Spleen (tissue), 11 donors: ENCODE measurements around the gene PCNX4. TPM values are rescaled to one million over a fixed set of nuclear protein-coding genes. Genes with fewer than 3 reads are reported as not detected.

ENCODE experiments used
- DNase-seq: peaks from one replicate; pipeline ENCODE4 v3.0.0-alpha.2; 2020
- H3K27ac ChIP-seq, 8 donors: fragments of 200-600 bp; sonication (generic) in 7 of 8; 1 replicate in 4 of 8; 2 replicates in 4 of 8; pipeline versions ENCODE4 v1.5.0 to v1.8.0; 2016 to 2021; ENCODE audit warnings: inconsistent platforms in 4 of 8, mild to moderate bottlenecking in 4 of 8, moderate library complexity in 1 of 8
- H3K27me3 ChIP-seq, 7 donors: fragments of 200-600 bp; sonication (generic) in 6 of 7; replicated peaks in 1 of 7; 1 replicate in 4 of 7; 2 replicates in 3 of 7; pipeline versions ENCODE4 v1.5.0 to v1.8.0; 2016 to 2021; ENCODE audit warnings: inconsistent platforms in 3 of 7, mild to moderate bottlenecking in 1 of 7
- H3K36me3 ChIP-seq, 6 donors: fragments of 200-600 bp; sonication (generic) in 5 of 6; 1 replicate in 4 of 6; 2 replicates in 2 of 6; pipeline versions ENCODE4 v1.5.0 to v1.8.0; 2016 to 2021; ENCODE audit warnings: inconsistent platforms in 2 of 6
- H3K4me1 ChIP-seq, 6 donors: fragments of 200-600 bp; sonication (generic) in 5 of 6; 1 replicate in 3 of 6; 2 replicates in 3 of 6; pipeline versions ENCODE4 v1.5.0 to v1.8.0; 2016 to 2021; ENCODE audit warnings: inconsistent platforms in 3 of 6
- H3K4me3 ChIP-seq, 8 donors: fragments of 200-600 bp; sonication (generic) in 7 of 8; 1 replicate in 4 of 8; 2 replicates in 4 of 8; pipeline versions ENCODE4 v1.5.0 to v1.8.0; 2016 to 2021; ENCODE audit warnings: inconsistent platforms in 4 of 8, mild to moderate bottlenecking in 4 of 8, moderate library complexity in 2 of 8
- H3K9me3 ChIP-seq, 8 donors: fragments of 200-600 bp; sonication (generic) in 7 of 8; 1 replicate in 4 of 8; 2 replicates in 4 of 8; pipeline versions ENCODE4 v1.5.0 to v1.8.0; 2016 to 2021; ENCODE audit warnings: inconsistent platforms in 4 of 8
- POLR2A ChIP-seq, 3 donors: fragments of 450-650 bp; IDR thresholded peaks; one replicate each; pipeline ENCODE4 v1.5.1; 2017; ENCODE audit warnings: antibody characterized with exemption in 3 of 3, mild to moderate bottlenecking in 1 of 3
- POLR2AphosphoS5 ChIP-seq, 3 donors: sonication (generic); formaldehyde crosslinking; IDR thresholded peaks; one replicate each; pipeline ENCODE4 v1.5.1; 2017; ENCODE audit warnings: antibody characterized with exemption in 3 of 3
- WGBS, 5 donors: extraction: QIAGEN DNeasy Blood & Tissue Kit in 3 of 5; methylation state at CpG; one replicate each; pipeline versions ENCODE4 v1.1.5 to v1.1.7; 2013 to 2018; 5-methylcytosine and 5-hydroxymethylcytosine counted together
- intact Hi-C: fragments of 100-400 bp; cut with DNase I; formaldehyde crosslinking; loops from one replicate; pipeline ENCODE4 v1.15.0; 2023; ENCODE audit warnings: low total_unique reads
- polyA plus RNA-seq, 3 donors: library from polyadenylated mRNA; stranded (reverse); fragments of 200-250 nt; gene quantifications; one replicate each; pipeline ENCODE4 v1.2.1, GENCODE V29; 2013
- total RNA-seq, 7 donors: library from RNA; depleted of rRNA in 3 of 7; stranded (reverse); fragments of >200 nt in 3 of 7; fragmentation: NEBNext Ultra II Directional in 4 of 7; extraction: Animal tissue kit (Norgen Biotek cat#: 25700) in 4 of 7; gene quantifications; one replicate each; pipeline versions ENCODE4 v1.1.0 to v1.2.1, GENCODE V29; 2016 to 2021
- TF ChIP-seq, protein P1 (sequence below), 11 experiments: fragments of 200-600 bp in 7 of 11; fragments of 450-650 bp in 4 of 11; sonication (generic) in 4 of 11; IDR thresholded peaks in 8 of 11; conservative IDR thresholded peaks in 3 of 11; 1 replicate in 7 of 11; 2 replicates in 4 of 11; pipeline versions ENCODE4 v1.4.0 to v1.8.0; 2016 to 2021; ENCODE audit warnings: antibody characterized with exemption in 11 of 11, inconsistent platforms in 4 of 11, mild to moderate bottlenecking in 1 of 11
- donor health status: healthy with polysubstance abuse.
- donor health status: DM: no; HTN: no; CAD: no; lungs with moderate emphysema.
- donor health status: DM: no; HTN: no; CAD: no.
- donor health status: Bipolar disorder and iron deficiency.
- donor health status: healthy.
- donor health status: DM: no; HTN: no; CAD: no.
- donor health status: DM: yes; HTN: yes; CAD: no.

PCNX4 gene
- total and polyA plus RNA-seq, 10 donors: 11.5 to 102 (median 41.2) TPM

DNA sequence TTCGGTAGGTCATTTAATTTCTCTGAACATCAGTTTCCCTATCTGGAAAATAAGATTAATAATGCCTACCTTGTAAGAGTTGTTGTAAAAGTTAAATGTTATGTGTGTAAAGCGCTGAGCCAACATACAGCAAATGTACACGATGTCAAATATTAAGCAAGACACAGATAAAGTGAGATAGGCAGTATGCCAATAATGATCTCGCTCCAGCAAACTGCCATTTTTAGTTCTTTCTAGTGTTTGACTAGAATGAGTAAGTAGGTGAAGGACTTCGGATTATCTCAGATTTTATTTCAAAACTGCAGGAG is 72.6 kb downstream of the PCNX4 start:
- peak overlapping the region; percentile 68 to 95 (median 84) for H3K4me3 ChIP-seq
- no peaks in the 10 kb centered on the region for H3K36me3 ChIP-seq
- peaks cover 14 to 69% (median 44%) of the 10 kb centered on the region in 6 donors for H3K4me1 ChIP-seq
- intact Hi-C loops: loop anchor here (5.0 kb wide), 1 partner anchor 72 kb away; the partner anchor contains the start of gene PCNX4
- TF ChIP-seq, protein P1, sequence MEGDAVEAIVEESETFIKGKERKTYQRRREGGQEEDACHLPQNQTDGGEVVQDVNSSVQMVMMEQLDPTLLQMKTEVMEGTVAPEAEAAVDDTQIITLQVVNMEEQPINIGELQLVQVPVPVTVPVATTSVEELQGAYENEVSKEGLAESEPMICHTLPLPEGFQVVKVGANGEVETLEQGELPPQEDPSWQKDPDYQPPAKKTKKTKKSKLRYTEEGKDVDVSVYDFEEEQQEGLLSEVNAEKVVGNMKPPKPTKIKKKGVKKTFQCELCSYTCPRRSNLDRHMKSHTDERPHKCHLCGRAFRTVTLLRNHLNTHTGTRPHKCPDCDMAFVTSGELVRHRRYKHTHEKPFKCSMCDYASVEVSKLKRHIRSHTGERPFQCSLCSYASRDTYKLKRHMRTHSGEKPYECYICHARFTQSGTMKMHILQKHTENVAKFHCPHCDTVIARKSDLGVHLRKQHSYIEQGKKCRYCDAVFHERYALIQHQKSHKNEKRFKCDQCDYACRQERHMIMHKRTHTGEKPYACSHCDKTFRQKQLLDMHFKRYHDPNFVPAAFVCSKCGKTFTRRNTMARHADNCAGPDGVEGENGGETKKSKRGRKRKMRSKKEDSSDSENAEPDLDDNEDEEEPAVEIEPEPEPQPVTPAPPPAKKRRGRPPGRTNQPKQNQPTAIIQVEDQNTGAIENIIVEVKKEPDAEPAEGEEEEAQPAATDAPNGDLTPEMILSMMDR (IDR thresholded peaks at IDR 0.05 in 8 of 11, conservative IDR thresholded peaks at IDR 0.05 in 3 of 11): no peak
- TF ChIP-seq POLR2AphosphoS5 (IDR thresholded peaks at IDR 0.05) (no peak), POLR2A (IDR thresholded peaks at IDR 0.05) (no peak)
- DNase-seq: no peak
- 12 to 24% (median 14%) methylated on average over 5 of the region's 5 CpGs for WGBS, 5 donors
- no peaks in the 10 kb centered on the region for H3K9me3 ChIP-seq
- H3K27ac ChIP-seq: peak overlapping the region; percentile 96 to 99 (median 98)
- H3K27me3 ChIP-seq: no peaks in the 10 kb centered on the region

DNA sequence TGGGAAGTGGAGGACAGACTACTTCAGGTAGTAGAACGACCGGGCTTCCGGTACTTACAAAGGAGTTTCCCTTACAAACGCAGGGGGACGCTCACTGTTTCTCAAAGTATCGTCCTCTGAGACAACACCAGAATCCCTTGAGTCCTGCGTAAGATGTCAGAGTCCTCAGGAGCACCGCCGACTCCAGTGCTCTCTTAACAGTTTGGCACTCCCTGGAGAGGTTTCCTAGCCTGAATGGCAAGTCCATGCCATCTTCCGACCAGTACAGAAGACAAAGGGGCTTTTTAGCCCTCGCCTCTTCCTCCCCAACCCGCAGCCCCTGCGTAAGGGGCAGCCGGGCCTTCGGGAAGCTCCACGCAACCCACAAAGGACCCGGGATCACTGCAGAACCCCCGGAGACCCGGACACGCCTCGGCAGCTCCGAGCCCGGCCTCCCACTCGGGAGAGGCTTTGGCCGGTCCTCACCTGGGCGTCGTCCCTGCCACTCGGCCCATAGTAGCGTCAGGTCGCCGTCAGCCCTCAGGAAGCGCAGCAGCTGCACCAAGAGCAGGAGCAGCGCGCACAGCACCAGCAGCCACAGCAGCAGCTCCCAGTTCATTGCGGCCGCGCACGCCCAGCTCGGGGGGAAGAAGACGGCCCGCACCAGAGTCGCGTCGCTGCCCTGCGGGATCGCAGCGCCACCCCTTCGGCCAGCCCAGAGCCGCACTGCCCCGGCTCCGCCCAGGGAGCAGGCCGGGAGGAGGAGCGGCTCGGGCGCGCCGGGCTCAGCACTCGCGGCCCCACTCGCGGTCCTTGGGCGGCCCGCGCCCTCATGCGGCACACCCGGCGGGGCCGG is 73.2 kb downstream of the PCNX4 start, which contains the start of gene DHRS7:
Gene DHRS7 (minus strand): TSS at position 687 of the 835 bp plus-strand sequence. CDS start 89 bp downstream, at position 598.
- no peaks in the 10 kb centered on the region for H3K9me3 ChIP-seq
- H3K36me3 ChIP-seq: no peaks in the 10 kb centered on the region
- H3K27ac ChIP-seq: peak within 1 kb of the TSS; percentile 96 to 99 (median 98)
- H3K4me1 ChIP-seq: peaks cover 9 to 63% (median 38%) of the 10 kb centered on the region in 6 donors
- TF ChIP-seq POLR2A (IDR thresholded peaks at IDR 0.05): peak in 2 of 3 donors; percentile 28 to 45
- TF ChIP-seq, protein P1 (IDR thresholded peaks at IDR 0.05 in 8 of 11, conservative IDR thresholded peaks at IDR 0.05 in 3 of 11): peak in 9 of 11 experiments; percentile 1 to 72 (median 57)
- peak; percentile 84 to 94 (median 92) for TF ChIP-seq POLR2AphosphoS5 (IDR thresholded peaks at IDR 0.05)
- 0 to 1% (median 1%) methylated on average over 47 to 68 of the region's 68 CpGs for WGBS, 5 donors
- no peaks in the 10 kb centered on the region for H3K27me3 ChIP-seq
- peak; percentile 98 for DNase-seq
- intact Hi-C loops: loop anchor here (5.0 kb wide), 1 partner anchor 73 kb away; the partner anchor contains the start of gene PCNX4
- H3K4me3 ChIP-seq: peak within 1 kb of the TSS; percentile 68 to 95 (median 84)

DNA sequence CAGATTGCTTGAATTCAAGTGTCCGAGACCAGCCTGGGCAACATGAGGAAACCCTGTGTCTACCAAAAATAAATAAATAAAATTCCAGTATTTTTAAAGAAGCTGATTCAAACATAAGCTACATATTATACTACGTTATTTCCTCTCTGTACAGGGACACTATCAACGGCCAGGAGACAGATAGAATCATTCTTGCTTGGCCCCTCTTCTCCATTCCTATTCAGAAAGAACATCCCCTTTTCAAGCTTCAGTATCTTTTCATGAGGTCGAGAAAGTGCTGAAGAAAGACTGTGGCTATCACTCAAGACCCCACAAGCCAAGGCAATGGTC is 73.8 kb downstream of the PCNX4 start:
- Histone ChIP-seq H3K27ac (peak overlapping the region; percentile 96 to 99 (median 98)), H3K4me1 (peaks cover 9 to 57% (median 38%) of the 10 kb centered on the region in 6 donors), H3K27me3 (no peaks in the 10 kb centered on the region), H3K4me3 (peak overlapping the region; percentile 68 to 95 (median 84)), H3K36me3 (no peaks in the 10 kb centered on the region), H3K9me3 (no peaks in the 10 kb centered on the region)
- TF ChIP-seq POLR2A (IDR thresholded peaks at IDR 0.05) (no peak), POLR2AphosphoS5 (IDR thresholded peaks at IDR 0.05) (no peak)
- TF ChIP-seq, protein P1 (IDR thresholded peaks at IDR 0.05 in 8 of 11, conservative IDR thresholded peaks at IDR 0.05 in 3 of 11): no peak
- no peak for DNase-seq
- WGBS, 5 donors: 1 to 4% (median 2%) methylated on average over 4 of the region's 4 CpGs
- intact Hi-C loops: no loop called here

DNA sequence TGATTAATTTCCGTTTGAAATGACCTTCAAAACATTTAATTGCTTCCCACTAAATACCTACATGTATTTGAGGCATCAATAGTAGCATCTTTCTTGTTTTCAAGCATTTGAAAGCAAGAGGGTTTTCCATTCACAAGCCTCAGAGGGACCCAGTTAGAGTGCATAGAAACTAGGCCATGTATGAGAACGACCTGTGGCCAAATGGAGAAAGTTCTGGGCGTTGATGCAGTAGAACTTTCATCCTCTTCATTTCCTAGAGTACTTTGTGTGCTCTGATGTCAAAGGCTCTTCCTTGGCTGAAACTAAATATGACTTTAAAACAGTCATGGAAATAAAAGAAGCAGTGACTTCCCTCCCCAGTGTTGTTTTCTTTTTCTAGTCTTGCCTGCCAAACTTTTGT is 74.4 kb downstream of the PCNX4 start:
- peaks cover 9 to 51% (median 35%) of the 10 kb centered on the region in 6 donors for H3K4me1 ChIP-seq
- no peaks in the 10 kb centered on the region for H3K9me3 ChIP-seq
- H3K27ac ChIP-seq: peak overlapping the region; percentile 96 to 99 (median 98)
- H3K27me3 ChIP-seq: no peaks in the 10 kb centered on the region
- H3K36me3 ChIP-seq: no peaks in the 10 kb centered on the region
- intact Hi-C loops: no loop called here
- TF ChIP-seq, protein P1 (IDR thresholded peaks at IDR 0.05 in 8 of 11, conservative IDR thresholded peaks at IDR 0.05 in 3 of 11): no peak
- TF ChIP-seq POLR2AphosphoS5 (IDR thresholded peaks at IDR 0.05): peak in 1 of 3 donors; percentile 31
- WGBS, 5 donors: 54 to 71% (median 63%) methylated on average over 3 of the region's 3 CpGs
- H3K4me3 ChIP-seq: peak overlapping the region in 1 of 8 donors; percentile 95
- DNase-seq: no peak
